T-helper 1 cell treated with Interleukin-12 subunit alpha and Interleukin-12 subunit beta and Interleukin-4 antibody, amounts not matched to agents 30 μg/mL and 1 μg/mL, for 36 hours (primary cell): Measurements from ENCODE around the gene SLC7A1.

Experiments
- H3K27ac Mint-ChIP-seq: one replicate; pipeline ENCODE4 v1.8.0; 2021; ENCODE audit warnings: mild to moderate bottlenecking, mixed read lengths
- H3K27me3 Mint-ChIP-seq: one replicate; pipeline ENCODE4 v1.8.0; 2021; ENCODE audit warnings: low read depth, mixed read lengths
- H3K36me3 Mint-ChIP-seq: one replicate; pipeline ENCODE4 v1.8.0; 2021; ENCODE audit warnings: low read depth, mixed read lengths
- H3K4me1 Mint-ChIP-seq: one replicate; pipeline ENCODE4 v1.8.0; 2021; ENCODE audit warnings: low read depth, mixed read lengths
- H3K4me3 Mint-ChIP-seq: one replicate; pipeline ENCODE4 v1.8.0; 2021; ENCODE audit warnings: mild to moderate bottlenecking, moderate library complexity, mixed read lengths
- H3K9me3 Mint-ChIP-seq: one replicate; pipeline ENCODE4 v1.8.0; 2021; ENCODE audit warnings: mixed read lengths

The SLC7A1 gene

DNA sequence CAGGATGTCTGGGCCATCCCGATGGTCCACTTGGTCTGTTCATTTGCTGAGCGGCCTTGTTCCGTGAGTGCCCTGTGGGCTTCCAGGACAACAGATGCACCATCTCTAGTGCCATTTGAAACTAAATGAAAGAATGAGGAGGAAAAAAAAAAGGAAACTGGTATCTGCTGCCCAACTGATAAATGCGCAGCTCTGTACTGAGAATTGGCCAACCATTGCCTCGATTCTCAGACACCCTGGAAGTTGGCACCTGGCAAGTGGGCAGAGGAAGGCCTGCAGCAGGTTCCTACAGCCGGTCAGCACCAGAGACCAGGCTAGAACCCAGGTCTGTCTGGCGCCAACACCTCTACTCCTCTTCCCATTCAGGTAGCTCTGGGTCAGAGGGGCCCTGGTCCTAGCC, 18.9 kb downstream of the SLC7A1 start:
- Mint-ChIP-seq H3K4me3 (no peak overlapping the region), H3K9me3 (no peaks in the 10 kb centered on the region)

DNA sequence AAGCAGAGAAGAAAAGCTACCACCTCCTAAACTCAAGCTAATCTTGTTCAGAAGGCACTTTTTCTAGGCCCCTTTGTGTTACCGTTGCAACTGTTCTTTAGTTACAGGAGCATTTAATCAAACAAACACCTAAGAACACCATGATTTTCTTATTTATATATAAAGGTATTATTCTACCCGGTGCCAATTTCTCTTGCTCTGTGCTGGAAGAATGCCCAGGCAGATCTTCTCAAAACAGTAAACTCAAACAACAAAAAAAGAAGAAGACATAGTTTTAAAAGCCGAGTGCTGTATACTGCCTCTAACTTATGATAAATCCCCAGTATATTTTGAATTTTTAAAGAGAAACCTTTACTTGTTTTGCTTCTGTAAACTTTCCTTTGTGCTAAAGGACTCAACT, 20.4 kb downstream of the SLC7A1 start:
- no peak overlapping the region for H3K27ac Mint-ChIP-seq
- peaks cover 10% of the 10 kb centered on the region for H3K4me1 Mint-ChIP-seq
- H3K4me3 Mint-ChIP-seq, result no peak overlapping the region
- no peaks in the 10 kb centered on the region for H3K27me3 Mint-ChIP-seq
- peaks cover 2% of the 10 kb centered on the region for H3K36me3 Mint-ChIP-seq
- H3K9me3 Mint-ChIP-seq, result no peaks in the 10 kb centered on the region

More for the DNA sequence above, 18.9 kb downstream of the SLC7A1 start:
- peaks cover 4% of the 10 kb centered on the region for H3K36me3 Mint-ChIP-seq
- H3K4me1 Mint-ChIP-seq, result peaks cover 11% of the 10 kb centered on the region
- no peaks in the 10 kb centered on the region for H3K27me3 Mint-ChIP-seq
- H3K27ac Mint-ChIP-seq, result no peak overlapping the region

DNA sequence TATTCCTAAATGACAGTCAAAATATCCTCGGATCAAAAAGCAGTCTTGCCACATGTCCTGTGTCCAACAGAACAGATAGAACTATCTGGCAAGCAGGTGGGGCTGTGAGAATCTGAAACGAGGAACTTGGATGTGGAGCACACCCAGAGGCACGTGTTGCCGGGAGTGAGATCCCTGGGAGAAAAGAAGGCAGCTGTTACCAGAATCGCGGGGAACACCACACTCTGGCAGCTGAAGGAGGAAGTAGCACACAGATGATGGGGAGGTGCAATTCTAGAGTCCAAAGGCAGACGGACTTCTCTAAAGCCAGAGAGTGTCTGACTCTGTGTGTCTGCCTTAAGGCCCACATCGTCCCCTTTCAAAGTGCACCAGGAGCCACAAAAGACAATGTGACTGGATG, 22.3 kb downstream of the SLC7A1 start:
- Mint-ChIP-seq H3K9me3 (no peaks in the 10 kb centered on the region), H3K4me3 (no peak overlapping the region), H3K27me3 (no peaks in the 10 kb centered on the region), H3K4me1 (peaks cover 10% of the 10 kb centered on the region), H3K27ac (peak overlapping the region; percentile 55), H3K36me3 (peaks cover 2% of the 10 kb centered on the region)

DNA sequence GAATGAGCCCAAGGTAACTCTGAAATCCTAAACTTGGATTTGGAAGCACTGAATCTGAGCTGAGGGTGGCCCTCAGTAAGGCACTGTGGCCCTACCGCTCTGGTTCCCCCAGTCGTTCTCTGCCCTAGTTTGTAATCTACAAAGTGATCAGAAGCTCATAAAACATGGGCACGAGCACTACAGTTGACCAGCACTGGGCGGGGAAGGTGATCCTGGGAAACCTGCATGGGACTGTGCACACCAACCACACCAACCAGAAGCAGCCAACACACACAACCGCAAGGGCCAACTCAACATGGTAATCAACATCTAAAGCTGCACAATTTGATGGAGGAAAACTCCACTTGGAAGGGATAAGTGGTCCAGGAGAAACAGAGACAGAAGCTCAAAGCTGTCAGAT, 22.9 kb downstream of the SLC7A1 start:
- Mint-ChIP-seq H3K4me1 (peaks cover 11% of the 10 kb centered on the region), H3K4me3 (no peak overlapping the region), H3K36me3 (peaks cover 2% of the 10 kb centered on the region), H3K27me3 (no peaks in the 10 kb centered on the region), H3K27ac (peak overlapping the region; percentile 60), H3K9me3 (no peaks in the 10 kb centered on the region)

DNA sequence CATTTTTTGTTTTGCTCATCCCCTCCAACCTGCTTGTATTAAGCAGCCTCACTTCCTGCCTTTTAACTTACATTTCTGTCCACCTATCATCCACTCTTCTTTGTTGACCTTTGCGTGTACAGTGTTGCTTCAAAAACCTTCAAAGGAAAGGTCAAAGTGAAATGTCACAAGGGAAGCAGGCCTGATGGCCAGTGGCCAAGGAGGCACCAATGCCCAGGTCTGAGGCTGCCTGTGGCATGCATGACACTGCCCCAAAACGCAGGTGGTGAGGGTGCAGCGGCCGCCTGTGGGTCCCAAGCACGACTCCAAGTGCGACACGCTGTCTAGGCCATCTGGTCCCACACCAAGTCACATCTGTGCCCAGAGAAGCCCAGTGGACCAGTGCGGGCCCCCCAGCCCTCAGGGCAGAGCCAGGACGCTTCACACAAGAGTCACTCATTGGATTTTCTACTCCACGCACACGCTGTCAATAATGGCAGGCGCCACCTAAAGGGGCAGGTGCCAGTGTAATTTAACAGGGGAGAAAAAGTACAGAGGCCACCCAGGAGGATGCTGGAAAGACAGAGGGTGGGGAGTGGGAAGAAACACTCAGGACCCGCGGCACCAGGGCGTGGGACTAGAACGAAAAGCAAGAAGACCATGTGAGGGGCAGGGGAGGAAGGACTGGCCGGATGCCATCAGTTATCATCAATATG, 23.5 kb downstream of the SLC7A1 start:
- no peaks in the 10 kb centered on the region for H3K9me3 Mint-ChIP-seq
- H3K27me3 Mint-ChIP-seq, result no peaks in the 10 kb centered on the region
- H3K4me1 Mint-ChIP-seq, result peaks cover 11% of the 10 kb centered on the region
- peaks cover 2% of the 10 kb centered on the region for H3K36me3 Mint-ChIP-seq
- H3K27ac Mint-ChIP-seq, result peak overlapping the region; percentile 52
- no peak overlapping the region for H3K4me3 Mint-ChIP-seq

DNA sequence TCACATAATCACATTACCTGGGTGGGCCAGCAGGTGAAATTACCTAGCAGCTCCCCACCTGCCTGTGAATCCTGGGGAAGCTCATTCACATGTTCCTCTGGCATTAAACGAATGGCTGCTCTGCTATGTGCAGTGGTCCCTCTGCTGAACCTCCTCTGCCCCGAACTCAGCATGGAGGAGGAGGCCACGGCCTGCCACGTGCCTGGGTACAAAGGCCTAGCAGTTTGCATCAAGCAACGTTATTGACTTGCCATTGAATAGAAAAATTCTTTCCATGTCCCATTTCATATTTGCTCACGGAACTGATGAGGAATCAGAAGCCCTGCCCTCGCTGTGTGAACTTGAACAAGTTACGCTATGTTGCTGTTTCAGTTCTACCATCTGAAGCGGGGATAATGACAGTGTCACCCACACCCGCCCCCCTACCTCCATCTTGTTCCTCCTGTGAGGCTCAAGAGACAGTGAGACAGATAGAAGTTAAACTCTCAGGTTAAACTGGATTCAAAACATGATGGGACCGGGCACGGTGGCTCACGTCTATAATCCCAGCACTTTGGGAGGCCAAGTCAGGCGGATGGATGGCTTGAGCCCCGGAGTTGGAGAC, 25.3 kb downstream of the SLC7A1 start:
- Mint-ChIP-seq H3K27me3 (no peaks in the 10 kb centered on the region), H3K9me3 (no peaks in the 10 kb centered on the region), H3K4me1 (peaks cover 12% of the 10 kb centered on the region), H3K27ac (no peak overlapping the region), H3K4me3 (no peak overlapping the region), H3K36me3 (no peaks in the 10 kb centered on the region)

DNA sequence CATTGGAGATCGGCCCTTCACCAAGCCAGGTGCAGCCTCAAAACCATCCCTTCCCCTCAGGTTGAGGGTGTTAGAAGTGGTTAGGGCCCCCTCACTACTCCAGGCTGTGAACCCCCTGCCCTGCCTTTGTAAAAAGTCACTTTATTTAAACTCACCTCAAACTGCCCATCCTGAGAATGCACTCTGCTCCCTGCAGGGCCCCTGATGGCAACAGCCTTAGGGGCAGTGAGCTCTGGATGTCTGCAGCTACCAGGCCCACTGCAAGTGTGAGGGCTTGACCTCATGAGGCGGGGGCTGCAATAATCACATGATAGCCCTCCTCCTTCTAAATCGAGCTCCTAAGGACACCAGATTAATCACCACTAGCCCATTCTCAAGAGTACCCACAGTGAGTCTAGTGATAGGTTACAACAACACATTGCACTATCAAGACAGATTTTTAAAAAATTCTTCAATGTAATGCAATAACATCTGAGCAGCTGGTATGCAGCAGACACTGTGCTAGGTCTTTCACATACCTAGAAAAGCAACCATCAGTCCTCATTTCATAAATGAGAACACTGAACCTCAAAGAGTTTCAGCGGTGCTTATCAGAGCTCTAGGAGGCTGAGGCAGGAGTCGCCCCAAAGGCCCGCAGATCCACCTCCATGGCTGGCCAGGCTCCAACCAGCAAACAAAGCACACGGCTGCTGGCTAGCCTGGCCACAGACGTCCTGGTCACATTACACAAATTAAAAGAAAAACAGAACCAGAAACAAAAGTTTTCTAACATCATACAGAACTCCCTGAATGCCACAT, 26.0 kb downstream of the SLC7A1 start:
- no peaks in the 10 kb centered on the region for H3K36me3 Mint-ChIP-seq
- H3K27ac Mint-ChIP-seq, result no peak overlapping the region
- H3K9me3 Mint-ChIP-seq, result no peaks in the 10 kb centered on the region
- no peak overlapping the region for H3K4me3 Mint-ChIP-seq
- H3K4me1 Mint-ChIP-seq, result peaks cover 12% of the 10 kb centered on the region
- no peaks in the 10 kb centered on the region for H3K27me3 Mint-ChIP-seq

DNA sequence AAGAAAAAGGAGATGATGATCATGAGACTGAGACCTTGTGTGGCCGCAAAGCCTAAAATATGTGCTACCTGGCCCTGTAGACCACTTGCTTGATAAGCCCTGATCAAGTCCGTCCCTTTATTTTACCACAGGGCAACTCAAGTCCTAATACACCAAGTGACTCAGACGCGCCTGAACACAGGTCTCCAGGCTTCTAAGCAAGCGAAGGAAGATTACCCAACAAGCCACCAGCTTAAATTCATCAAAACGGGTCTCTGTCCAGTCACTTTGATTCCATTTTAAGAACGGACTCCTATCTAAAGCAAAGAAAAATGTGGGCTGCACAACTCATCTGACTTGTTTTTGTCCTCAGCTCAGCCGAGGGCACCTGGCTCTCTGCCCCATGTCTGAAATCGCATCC, 26.8 kb downstream of the SLC7A1 start:
- Mint-ChIP-seq H3K27me3 (no peaks in the 10 kb centered on the region), H3K9me3 (no peaks in the 10 kb centered on the region), H3K36me3 (no peaks in the 10 kb centered on the region), H3K4me1 (peaks cover 12% of the 10 kb centered on the region), H3K4me3 (no peak overlapping the region), H3K27ac (no peak overlapping the region)

DNA sequence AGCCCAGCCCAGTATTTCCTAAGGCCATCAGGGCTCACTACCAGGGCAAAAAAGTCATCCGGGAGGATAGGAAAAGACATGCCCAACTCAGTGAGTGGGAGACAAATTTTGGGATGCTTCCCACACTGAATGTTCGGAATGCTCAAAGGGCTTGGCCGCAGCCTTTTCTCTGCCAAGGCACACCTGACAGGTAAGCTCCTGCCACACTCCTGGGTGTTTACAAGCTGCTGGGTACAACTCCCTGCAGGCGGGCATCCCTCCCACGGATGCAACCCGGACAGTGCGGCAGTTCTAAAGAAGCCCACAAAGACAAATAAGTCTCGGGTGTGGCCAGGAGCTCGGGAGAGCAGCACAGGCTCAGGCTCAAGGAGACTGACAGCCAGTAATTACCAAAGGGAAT, 28.1 kb downstream of the SLC7A1 start:
- Mint-ChIP-seq H3K9me3 (no peaks in the 10 kb centered on the region), H3K4me1 (peaks cover 14% of the 10 kb centered on the region), H3K36me3 (no peaks in the 10 kb centered on the region), H3K27me3 (no peaks in the 10 kb centered on the region), H3K27ac (no peak overlapping the region), H3K4me3 (no peak overlapping the region)

DNA sequence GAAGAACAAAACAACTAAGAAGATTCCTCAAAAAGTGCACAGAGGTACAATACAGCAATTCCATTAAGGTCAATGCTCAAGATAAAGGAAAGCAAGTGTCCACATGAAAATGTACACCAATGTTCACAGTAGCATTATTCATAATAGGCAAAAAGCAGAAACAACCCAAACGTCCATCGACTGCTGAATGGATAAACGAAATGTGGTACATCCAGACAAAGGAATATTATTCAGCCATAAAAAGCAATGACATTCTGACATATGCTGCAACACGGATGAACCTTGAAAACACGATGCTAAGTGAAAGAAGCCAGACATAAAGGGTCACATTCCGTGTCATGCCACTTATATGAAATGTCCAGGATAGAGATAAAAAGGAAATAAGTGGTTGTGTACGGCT, 29.3 kb downstream of the SLC7A1 start:
- no peak overlapping the region for H3K27ac Mint-ChIP-seq
- H3K36me3 Mint-ChIP-seq, result no peaks in the 10 kb centered on the region
- H3K4me3 Mint-ChIP-seq, result no peak overlapping the region
- no peaks in the 10 kb centered on the region for H3K27me3 Mint-ChIP-seq
- peaks cover 14% of the 10 kb centered on the region for H3K4me1 Mint-ChIP-seq
- no peaks in the 10 kb centered on the region for H3K9me3 Mint-ChIP-seq

DNA sequence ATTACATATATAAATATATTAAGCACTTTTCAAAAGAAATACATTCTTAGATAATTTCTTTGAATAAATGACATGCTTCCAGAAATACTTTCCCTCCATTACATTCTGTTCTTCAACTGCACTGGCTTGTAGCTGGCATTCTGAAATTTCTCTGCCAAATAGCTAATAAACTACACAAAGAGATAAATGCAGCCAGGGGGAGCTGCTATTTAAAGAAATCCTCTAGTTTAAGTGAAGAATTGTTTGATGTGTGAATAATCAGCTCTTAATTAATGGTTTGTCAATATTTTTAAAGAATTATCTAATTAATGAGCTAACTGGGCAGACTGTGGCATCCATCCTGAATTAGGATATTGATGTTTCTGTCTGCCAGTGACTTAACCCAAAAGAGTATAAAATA, 30.7 kb downstream of the SLC7A1 start:
- no peak overlapping the region for H3K4me3 Mint-ChIP-seq
- H3K27ac Mint-ChIP-seq, result no peak overlapping the region
- peaks cover 14% of the 10 kb centered on the region for H3K4me1 Mint-ChIP-seq
- H3K9me3 Mint-ChIP-seq, result no peaks in the 10 kb centered on the region
- no peaks in the 10 kb centered on the region for H3K27me3 Mint-ChIP-seq
- H3K36me3 Mint-ChIP-seq, result no peaks in the 10 kb centered on the region

DNA sequence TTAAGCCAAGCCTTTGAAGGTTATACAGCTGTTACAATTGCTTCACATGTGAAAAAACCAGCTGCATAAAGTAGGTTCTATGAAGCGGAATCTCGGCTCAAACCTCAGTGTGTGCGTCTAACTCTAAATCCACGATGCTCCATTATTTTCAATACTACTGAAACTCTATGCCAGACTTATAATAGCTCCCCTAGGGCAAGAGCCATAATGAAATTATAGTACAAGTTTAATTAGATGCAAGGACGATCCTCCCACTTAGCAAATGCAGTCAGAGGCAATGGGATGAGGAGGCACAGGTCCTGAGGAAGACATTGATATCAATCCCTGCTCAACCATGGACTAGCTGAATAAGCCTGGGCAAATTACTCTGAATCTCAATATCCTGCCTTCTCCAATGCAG, 31.1 kb downstream of the SLC7A1 start:
- Mint-ChIP-seq H3K4me1 (peaks cover 14% of the 10 kb centered on the region), H3K27ac (no peak overlapping the region)

DNA sequence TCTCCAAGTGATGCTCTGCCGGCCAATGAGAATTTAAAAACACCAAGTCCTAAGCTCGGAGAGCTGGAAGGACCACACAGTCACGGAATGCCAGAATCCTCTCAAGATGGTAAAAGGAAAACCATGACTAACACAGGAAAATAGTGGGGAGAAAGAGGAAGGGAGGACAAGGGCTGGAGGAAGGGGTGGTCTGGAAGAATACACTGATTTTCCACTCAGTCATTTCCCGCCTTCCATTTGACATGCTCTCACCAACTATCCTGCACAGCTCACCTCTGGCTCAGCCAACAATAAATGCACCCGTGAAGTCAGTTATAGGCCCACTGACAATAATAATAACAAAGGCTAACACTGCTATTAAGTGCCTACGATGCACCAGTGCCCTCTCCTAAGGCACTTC, 31.5 kb downstream of the SLC7A1 start:
- Mint-ChIP-seq H3K4me3 (no peak overlapping the region), H3K36me3 (no peaks in the 10 kb centered on the region), H3K9me3 (no peaks in the 10 kb centered on the region), H3K27ac (no peak overlapping the region), H3K27me3 (no peaks in the 10 kb centered on the region), H3K4me1 (peaks cover 14% of the 10 kb centered on the region)

More for the DNA sequence above, 31.1 kb downstream of the SLC7A1 start:
- Mint-ChIP-seq H3K9me3 (no peaks in the 10 kb centered on the region), H3K36me3 (no peaks in the 10 kb centered on the region), H3K27me3 (no peaks in the 10 kb centered on the region), H3K4me3 (no peak overlapping the region)

DNA sequence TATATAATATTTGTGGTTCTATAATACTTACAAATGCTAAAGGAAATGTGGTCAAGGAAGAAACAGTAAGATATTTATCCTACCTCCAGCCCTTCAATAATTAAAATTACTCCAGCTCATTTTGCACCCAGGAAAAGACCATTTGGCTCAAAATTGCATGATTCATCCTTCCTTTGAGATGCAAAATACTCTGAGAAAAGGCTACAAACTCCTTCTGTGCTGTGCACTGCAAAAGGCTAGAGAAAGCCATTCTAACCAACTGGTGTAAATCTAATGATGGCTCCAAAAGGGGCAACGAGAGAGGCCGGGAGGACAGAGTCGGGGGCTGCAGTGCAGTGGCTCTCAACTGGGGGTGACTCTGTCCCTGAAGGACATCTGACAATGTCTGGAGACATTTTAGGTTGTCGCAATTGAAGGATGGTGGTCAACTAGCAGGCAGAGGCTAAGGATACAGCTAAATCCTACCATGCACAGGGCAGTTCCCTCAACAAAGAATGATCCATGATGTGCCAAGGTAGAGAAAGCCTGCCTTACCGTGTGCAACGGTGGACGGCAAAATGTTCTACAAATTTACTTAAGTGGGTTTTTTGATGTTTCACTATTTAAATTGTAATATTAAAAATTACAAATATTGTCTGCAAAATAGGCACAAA, 32.6 kb downstream of the SLC7A1 start:
- Mint-ChIP-seq H3K27ac (no peak overlapping the region), H3K4me3 (no peak overlapping the region), H3K4me1 (peaks cover 9% of the 10 kb centered on the region), H3K36me3 (no peaks in the 10 kb centered on the region), H3K9me3 (no peaks in the 10 kb centered on the region), H3K27me3 (no peaks in the 10 kb centered on the region)
